ENCODE measurements around the gene TNFRSF9.

TNFRSF9 gene

DNA sequence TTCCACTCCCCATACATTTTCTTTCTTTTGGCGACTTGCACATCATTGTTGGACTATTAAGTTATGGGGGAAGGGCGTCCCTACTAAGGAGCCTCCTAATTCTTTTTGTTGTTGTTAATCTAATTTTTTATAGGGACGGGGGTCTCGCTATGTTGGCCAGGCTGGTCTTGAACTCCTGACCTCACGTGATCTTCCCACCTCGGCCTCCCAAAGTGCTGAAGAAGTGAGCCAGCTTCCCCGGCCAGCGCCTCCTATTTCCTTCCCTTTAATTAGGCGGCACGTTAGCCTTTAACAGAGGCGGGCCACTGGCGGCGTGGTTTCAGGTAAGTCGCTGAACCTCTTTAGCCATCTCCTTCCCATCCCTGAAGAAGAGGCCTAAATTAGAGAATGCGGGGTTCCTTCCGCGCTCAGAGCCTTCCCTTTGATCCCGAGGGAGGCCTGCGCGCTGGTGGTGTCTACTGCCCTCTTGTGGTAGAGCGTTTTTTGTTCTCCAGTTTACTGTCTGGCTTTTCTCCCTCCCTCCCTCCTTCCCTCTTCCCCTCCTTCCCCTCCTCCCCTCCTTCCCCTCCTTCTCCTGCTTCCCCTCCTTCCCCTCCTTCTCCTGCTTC is 38.1 kb downstream of the TNFRSF9 start:
- TF ChIP-seq CTCF (IDR thresholded peaks at IDR 0.05; ENCODE audit: poor library complexity, severe bottlenecking) = peak; percentile 76
- DNase-seq (ENCODE audit: low spot score) = no peak
- Histone ChIP-seq H3K9me3 (ENCODE audit: severe bottlenecking) (no peaks in the 10 kb centered on the region), H3K27ac (ENCODE audit: poor library complexity, severe bottlenecking) (no peak overlapping the region), H3K4me1 (ENCODE audit: insufficient read depth, poor library complexity, severe bottlenecking) (no peaks in the 10 kb centered on the region), H3K27me3 (ENCODE audit: insufficient read depth, poor library complexity, severe bottlenecking) (no peaks in the 10 kb centered on the region), H3K4me3 (ENCODE audit: severe bottlenecking) (no peak overlapping the region), H3K36me3 (ENCODE audit: low read depth) (no peaks in the 10 kb centered on the region)
- ATAC-seq (ENCODE audit: low read depth) = peak; percentile 85

- no peak for DNase-seq (ENCODE audit: low spot score)
- no peak for ATAC-seq (ENCODE audit: low read depth)
- Histone ChIP-seq H3K36me3 (ENCODE audit: low read depth) (no peaks in the 10 kb centered on the region), H3K4me1 (ENCODE audit: insufficient read depth, poor library complexity, severe bottlenecking) (no peaks in the 10 kb centered on the region), H3K9me3 (ENCODE audit: severe bottlenecking) (no peaks in the 10 kb centered on the region), H3K4me3 (ENCODE audit: severe bottlenecking) (no peak overlapping the region), H3K27ac (ENCODE audit: poor library complexity, severe bottlenecking) (no peak overlapping the region), H3K27me3 (ENCODE audit: insufficient read depth, poor library complexity, severe bottlenecking) (no peaks in the 10 kb centered on the region)
- no peak for TF ChIP-seq CTCF (IDR thresholded peaks at IDR 0.05; ENCODE audit: poor library complexity, severe bottlenecking)
These were observed 40.9 kb downstream of the TNFRSF9 start for GRCh38 chr1:7899741-7900140.

DNA sequence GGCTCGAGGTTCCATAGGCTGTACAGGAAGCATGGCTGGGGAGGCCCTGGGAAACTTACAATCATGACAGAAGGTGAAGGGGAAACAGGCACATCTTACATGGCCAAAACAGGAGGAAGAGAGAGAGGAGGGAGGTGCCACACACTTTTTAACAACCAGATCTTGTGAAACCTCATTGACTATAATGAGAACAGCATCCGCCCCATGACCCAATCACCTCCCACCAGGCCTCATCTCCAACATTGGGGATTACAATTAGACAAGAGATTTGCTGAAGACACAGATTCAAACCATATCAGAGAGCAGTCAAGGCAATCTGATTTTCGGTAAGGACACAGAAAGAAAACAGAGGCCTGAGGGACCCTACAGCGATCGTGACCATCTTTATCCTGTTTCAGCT is 41.7 kb downstream of the TNFRSF9 start:
- Histone ChIP-seq H3K9me3 (ENCODE audit: severe bottlenecking) (no peaks in the 10 kb centered on the region), H3K27ac (ENCODE audit: poor library complexity, severe bottlenecking) (no peak overlapping the region), H3K36me3 (ENCODE audit: low read depth) (no peaks in the 10 kb centered on the region), H3K27me3 (ENCODE audit: insufficient read depth, poor library complexity, severe bottlenecking) (no peaks in the 10 kb centered on the region), H3K4me3 (ENCODE audit: severe bottlenecking) (no peak overlapping the region), H3K4me1 (ENCODE audit: insufficient read depth, poor library complexity, severe bottlenecking) (no peaks in the 10 kb centered on the region)
- no peak for ATAC-seq (ENCODE audit: low read depth)
- no peak for DNase-seq (ENCODE audit: low spot score)
- no peak for TF ChIP-seq CTCF (IDR thresholded peaks at IDR 0.05; ENCODE audit: poor library complexity, severe bottlenecking)

DNA sequence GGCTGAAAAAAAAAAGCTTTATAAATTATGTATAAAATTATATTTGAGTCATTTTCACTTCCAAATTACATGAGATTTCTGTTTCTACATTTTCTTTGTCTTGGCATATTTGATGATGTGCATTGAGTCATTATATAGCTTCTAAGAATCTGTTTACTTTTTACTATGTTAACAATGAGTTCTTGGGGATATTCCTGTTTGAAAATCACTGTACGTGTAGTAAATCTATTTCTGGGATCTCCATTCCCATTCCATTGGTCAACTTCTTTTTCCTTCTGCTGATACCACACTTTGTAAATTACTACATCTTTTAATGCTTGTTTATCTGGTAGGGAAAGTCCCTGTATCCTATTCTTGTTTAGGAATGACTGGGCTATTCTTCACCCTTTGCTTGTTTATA is 43.6 kb downstream of the TNFRSF9 start:
- ATAC-seq (ENCODE audit: low read depth) = no peak

More for the DNA sequence above, 43.6 kb downstream of the TNFRSF9 start:
- Histone ChIP-seq H3K27me3 (ENCODE audit: insufficient read depth, poor library complexity, severe bottlenecking) (no peaks in the 10 kb centered on the region), H3K27ac (ENCODE audit: poor library complexity, severe bottlenecking) (no peak overlapping the region), H3K9me3 (ENCODE audit: severe bottlenecking) (no peaks in the 10 kb centered on the region), H3K36me3 (ENCODE audit: low read depth) (no peaks in the 10 kb centered on the region), H3K4me3 (ENCODE audit: severe bottlenecking) (no peak overlapping the region), H3K4me1 (ENCODE audit: insufficient read depth, poor library complexity, severe bottlenecking) (no peaks in the 10 kb centered on the region)
- TF ChIP-seq CTCF (IDR thresholded peaks at IDR 0.05; ENCODE audit: poor library complexity, severe bottlenecking) = no peak
- no peak for DNase-seq (ENCODE audit: low spot score)

All from RWPE2 (cell line).